ENCODE results near the gene NPAS4. TPM values are rescaled to one million over a fixed set of nuclear protein-coding genes. Genes with fewer than 3 reads are reported as not detected.

NPAS4 gene
- total and polyA plus RNA-seq, 2 of the 13 experiments (the other 11 are each of a cell fraction or from before 2014, with no cell fraction given): not detected

GRCh38 chr11:66414120-66414934, 6.5 kb upstream of the NPAS4 start:
- Histone ChIP-seq H3K9ac (ENCODE audit: insufficient read depth, low read depth, low read length) (no peak overlapping the region), H3K4me1 (ENCODE audit: insufficient read depth, low read length) (no peaks in the 10 kb centered on the region), H3K4me2 (ENCODE audit: low read depth, low read length) (no peak overlapping the region), H3K27me3 (ENCODE audit: control insufficient read depth in 1 of 2, insufficient read depth in 2 of 2, low read length in 2 of 2) (peaks cover 2 to 52% of the 10 kb centered on the region in 2 experiments; a peak in 4 of 5 replicates), H3K79me2 (ENCODE audit: insufficient read depth, low read length) (no peaks in the 10 kb centered on the region), H3K36me3 (replicated peaks in 1 of 2; ENCODE audit: control insufficient read depth in 1 of 2, insufficient read depth in 2 of 2, low read length in 2 of 2) (no peaks in the 10 kb centered on the region), H2AFZ (ENCODE audit: low read length) (no peak overlapping the region), H3K9me3 (ENCODE audit: low read length) (no peaks in the 10 kb centered on the region), H3K27ac (ENCODE audit: extremely low read length, insufficient read depth, low read length) (no peak overlapping the region), H3K4me3 (replicated peaks in 1 of 3; ENCODE audit: insufficient read depth in 1 of 3, low read depth in 2 of 3, low read length in 3 of 3) (no peak overlapping the region), H4K20me1 (ENCODE audit: insufficient read depth, low read length) (peaks cover 8% of the 10 kb centered on the region)
- TF ChIP-seq MATR3 (CRISPR knock-in tag; IDR thresholded peaks at IDR 0.05) (no peak), TFDP1 (CRISPR knock-in tag; IDR thresholded peaks at IDR 0.05; ENCODE audit: borderline replicate concordance) (no peak), ZNF232 (CRISPR knock-in tag; IDR thresholded peaks at IDR 0.05; ENCODE audit: borderline replicate concordance) (no peak), NFYC (CRISPR knock-in tag; IDR thresholded peaks at IDR 0.05) (no peak), TBX2 (CRISPR knock-in tag; IDR thresholded peaks at IDR 0.05; ENCODE audit: borderline replicate concordance) (no peak), ZNF326 (CRISPR knock-in tag; IDR thresholded peaks at IDR 0.05; ENCODE audit: borderline replicate concordance) (no peak), KIAA2018 (CRISPR knock-in tag; IDR thresholded peaks at IDR 0.05; ENCODE audit: borderline replicate concordance) (no peak), ZBTB34 (CRISPR knock-in tag; IDR thresholded peaks at IDR 0.05) (no peak)
- ATAC-seq: no peak
- 36% methylated on average over 12 of the region's 12 CpGs for WGBS (ENCODE audit: low lambda C conversion rate)
- in situ Hi-C loops (cut with HindIII; ENCODE audit: extremely low pct_ligation_motif_present, low pct_unique_long_range_greater_than_20kb) (loop anchor here (25.0 kb wide), 1 partner anchor 423 kb away; the partner anchor contains the start of gene RCE1), intact Hi-C loops (cut with micrococcal nuclease; ENCODE audit: unreplicated experiment) (no loop called here)
- no peak for FAIRE-seq
- no TSS peak for BruUV-seq (replicated peaks)
- DNase-seq (ENCODE audit: low spot score): no peak
- POLR2A ChIA-PET: no interaction called here
- CTCF ChIA-PET (ENCODE audit: low intra/inter-chr PET ratio, low total read pairs): no interaction called here

Measured in HepG2 (cell line).